HEK293 (cell line): ENCODE results near the gene KRT39.

Experiments used
- CTCF ChIA-PET: fragments of 350-600 bp; formaldehyde crosslinking; extraction: SDS; loops from one replicate; lab custom pipeline; 2021; ENCODE audit warnings: antibody characterized with exemption; lab: Yijun Ruan, JAX
- POLR2A ChIA-PET: fragments of 300-600 bp; formaldehyde crosslinking; extraction: SDS; loops from one replicate; lab custom pipeline; 2020; ENCODE audit warnings: antibody characterized with exemption, inconsistent platforms; lab: Yijun Ruan, JAX
- H3K27ac ChIP-seq: fragments of 200-500 bp; sonication (Bioruptor generic); 2 replicates; pipeline ENCODE4 v1.5.1; 2014; ENCODE audit warnings: low read depth, low read length, control low read depth, inconsistent platforms; ENCODE audit errors: extremely low read depth
- H3K36me3 ChIP-seq, 2 experiments: fragments of 200-500 bp in 1 of 2; sonication (Bioruptor generic) in 1 of 2; 1 replicate in 1 of 2; 2 replicates in 1 of 2; pipeline ENCODE4 v1.5.1; 2014 to 2017; ENCODE audit warnings: inconsistent platforms in 2 of 2, low read length in 2 of 2; ENCODE audit not compliant: control insufficient read depth in 2 of 2, insufficient read depth in 1 of 2
- H3K4me1 ChIP-seq: fragments of 200-500 bp; sonication (Bioruptor generic); 2 replicates; pipeline ENCODE4 v1.5.1; 2014; ENCODE audit warnings: mild to moderate bottlenecking, low read length, inconsistent platforms; ENCODE audit not compliant: control insufficient read depth, insufficient read depth
- H3K4me3 ChIP-seq: 2 replicates; pipeline ENCODE4 v1.5.1; 2011; ENCODE audit warnings: low read depth, mild to moderate bottlenecking, control low read depth, low read length, moderate library complexity
- H3K9me3 ChIP-seq: fragments of 200-500 bp; sonication (Bioruptor generic); 2 replicates; pipeline ENCODE4 v1.5.1; 2014; ENCODE audit warnings: low read depth, low read length, inconsistent platforms; ENCODE audit not compliant: control insufficient read depth, insufficient read depth
- IKZF3 ChIP-seq: fragments of 450-650 bp; IDR thresholded peaks from 2 replicates; pipeline ENCODE4 v1.5.0; 2018; ENCODE audit warnings: missing biosample characterization, mild to moderate bottlenecking, missing genetic modification characterization, moderate library complexity
- KLF10 ChIP-seq: fragments of 450-650 bp; IDR thresholded peaks from 2 replicates; pipeline ENCODE4 v1.5.1; 2018; ENCODE audit warnings: missing biosample characterization, mild to moderate bottlenecking, missing genetic modification characterization
- KLF16 ChIP-seq: fragments of 450-650 bp; formaldehyde crosslinking; IDR thresholded peaks from 2 replicates; pipeline ENCODE4 v1.5.1; 2017; ENCODE audit warnings: missing biosample characterization, missing genetic modification characterization
- SCRT1 ChIP-seq: fragments of 450-650 bp; formaldehyde crosslinking; IDR thresholded peaks from 2 replicates; pipeline ENCODE4 v1.5.1; 2016; ENCODE audit warnings: missing biosample characterization, missing genetic modification characterization, borderline replicate concordance
- SP7 ChIP-seq: fragments of 450-650 bp; formaldehyde crosslinking; IDR thresholded peaks from 2 replicates; pipeline ENCODE4 v1.5.1; 2016; ENCODE audit warnings: missing biosample characterization, missing genetic modification characterization
- ZBTB20 ChIP-seq: fragments of 450-650 bp; formaldehyde crosslinking; IDR thresholded peaks from 2 replicates; pipeline ENCODE4 v1.5.1; 2016; ENCODE audit warnings: missing biosample characterization, missing genetic modification characterization
- ZBTB21 ChIP-seq: fragments of 450-650 bp; formaldehyde crosslinking; IDR thresholded peaks from 2 replicates; pipeline ENCODE4 v1.5.1; 2017; ENCODE audit warnings: missing biosample characterization, missing genetic modification characterization
- ZNF146 ChIP-seq: fragments of 450-650 bp; formaldehyde crosslinking; IDR thresholded peaks from 2 replicates; pipeline ENCODE4 v1.5.1; 2016; ENCODE audit warnings: missing biosample characterization, missing genetic modification characterization
- ZNF280D ChIP-seq: fragments of 450-650 bp; formaldehyde crosslinking; IDR thresholded peaks from 2 replicates; pipeline ENCODE4 v1.5.1; 2016; ENCODE audit warnings: missing biosample characterization, missing genetic modification characterization
- ZNF335 ChIP-seq: fragments of 450-650 bp; formaldehyde crosslinking; conservative IDR thresholded peaks from 2 replicates; pipeline ENCODE4 v1.5.1; 2016; ENCODE audit warnings: missing biosample characterization, missing genetic modification characterization
- ZNF426 ChIP-seq: fragments of 450-650 bp; formaldehyde crosslinking; IDR thresholded peaks from 2 replicates; pipeline ENCODE4 v1.5.1; 2017; ENCODE audit warnings: missing biosample characterization, missing genetic modification characterization, mild to moderate bottlenecking, inconsistent platforms, moderate library complexity
- ZNF473 ChIP-seq: fragments of 450-650 bp; formaldehyde crosslinking; IDR thresholded peaks from 2 replicates; pipeline ENCODE4 v1.5.1; 2017; ENCODE audit warnings: missing biosample characterization, missing genetic modification characterization
- ZNF510 ChIP-seq: fragments of 450-650 bp; formaldehyde crosslinking; IDR thresholded peaks from 2 replicates; pipeline ENCODE4 v1.5.1; 2018; ENCODE audit warnings: mild to moderate bottlenecking, missing genetic modification characterization, missing biosample characterization; ENCODE audit not compliant: insufficient replicate concordance
- ZNF529 ChIP-seq: fragments of 450-650 bp; formaldehyde crosslinking; IDR thresholded peaks from 2 replicates; pipeline ENCODE4 v1.5.1; 2017; ENCODE audit warnings: missing genetic modification characterization, missing biosample characterization; ENCODE audit not compliant: insufficient replicate concordance
- ZNF600 ChIP-seq: fragments of 450-650 bp; formaldehyde crosslinking; IDR thresholded peaks from 2 replicates; pipeline ENCODE4 v1.5.1; 2016; ENCODE audit warnings: missing biosample characterization, missing genetic modification characterization
- ZNF704 ChIP-seq: fragments of 450-650 bp; formaldehyde crosslinking; IDR thresholded peaks from 2 replicates; pipeline ENCODE4 v1.5.1; 2016; ENCODE audit warnings: missing biosample characterization, missing genetic modification characterization
- ZNF843 ChIP-seq: fragments of 450-650 bp; formaldehyde crosslinking; IDR thresholded peaks from 2 replicates; pipeline ENCODE4 v1.5.1; 2016; ENCODE audit warnings: missing biosample characterization, missing genetic modification characterization
- ZSCAN30 ChIP-seq: fragments of 450-650 bp; IDR thresholded peaks from 2 replicates; pipeline ENCODE4 v1.5.1; 2018; ENCODE audit warnings: missing biosample characterization, mild to moderate bottlenecking, missing genetic modification characterization, moderate library complexity
- TF ChIP-seq, protein P1 (sequence below): fragments of 450-650 bp; formaldehyde crosslinking; IDR thresholded peaks from 2 replicates; pipeline ENCODE4 v1.5.1; 2016; ENCODE audit warnings: missing biosample characterization, missing genetic modification characterization, low read depth
- TF ChIP-seq, protein P2 (sequence below): fragments of 450-650 bp; formaldehyde crosslinking; IDR thresholded peaks from 2 replicates; pipeline ENCODE4 v1.5.1; 2016; ENCODE audit warnings: missing biosample characterization, missing genetic modification characterization, low read depth
- TF ChIP-seq, protein P3 (sequence below): fragments of 450-650 bp; formaldehyde crosslinking; IDR thresholded peaks from 2 replicates; pipeline ENCODE4 v1.5.1; 2017; ENCODE audit warnings: missing biosample characterization, missing genetic modification characterization

The KRT39 gene

GRCh38 chr17:40952661-40953060 is 14.1 kb downstream of the KRT39 start:
- TF ChIP-seq ZBTB21 (tag by site-specific recombination), result 0 out of 2 replicates have a peak, but pooled peaks have one; percentile 24
- no peak for TF ChIP-seq ZNF510 (tag by site-specific recombination)
- TF ChIP-seq, protein P1, sequence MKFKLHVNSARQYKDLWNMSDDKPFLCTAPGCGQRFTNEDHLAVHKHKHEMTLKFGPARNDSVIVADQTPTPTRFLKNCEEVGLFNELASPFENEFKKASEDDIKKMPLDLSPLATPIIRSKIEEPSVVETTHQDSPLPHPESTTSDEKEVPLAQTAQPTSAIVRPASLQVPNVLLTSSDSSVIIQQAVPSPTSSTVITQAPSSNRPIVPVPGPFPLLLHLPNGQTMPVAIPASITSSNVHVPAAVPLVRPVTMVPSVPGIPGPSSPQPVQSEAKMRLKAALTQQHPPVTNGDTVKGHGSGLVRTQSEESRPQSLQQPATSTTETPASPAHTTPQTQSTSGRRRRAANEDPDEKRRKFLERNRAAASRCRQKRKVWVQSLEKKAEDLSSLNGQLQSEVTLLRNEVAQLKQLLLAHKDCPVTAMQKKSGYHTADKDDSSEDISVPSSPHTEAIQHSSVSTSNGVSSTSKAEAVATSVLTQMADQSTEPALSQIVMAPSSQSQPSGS (tag by site-specific recombination), result peak; percentile 56; the same call in 1 of the 2 replicates
- TF ChIP-seq ZNF529 (tag by site-specific recombination), result no peak
- TF ChIP-seq ZNF146 (tag by site-specific recombination), result no peak
- H3K4me1 ChIP-seq, result no peaks in the 10 kb centered on the region
- CTCF ChIA-PET, result interaction anchor here (0.8 kb wide), 1 partner anchor 9 kb away, joined by 7 read pairs; no protein-coding TSS in a partner anchor
- no peaks in the 10 kb centered on the region for H3K9me3 ChIP-seq
- H3K4me3 ChIP-seq, result no peak overlapping the region
- H3K27ac ChIP-seq, result no peak overlapping the region
- no peaks in the 10 kb centered on the region for H3K36me3 ChIP-seq
- POLR2A ChIA-PET, result no interaction called here

DNA sequence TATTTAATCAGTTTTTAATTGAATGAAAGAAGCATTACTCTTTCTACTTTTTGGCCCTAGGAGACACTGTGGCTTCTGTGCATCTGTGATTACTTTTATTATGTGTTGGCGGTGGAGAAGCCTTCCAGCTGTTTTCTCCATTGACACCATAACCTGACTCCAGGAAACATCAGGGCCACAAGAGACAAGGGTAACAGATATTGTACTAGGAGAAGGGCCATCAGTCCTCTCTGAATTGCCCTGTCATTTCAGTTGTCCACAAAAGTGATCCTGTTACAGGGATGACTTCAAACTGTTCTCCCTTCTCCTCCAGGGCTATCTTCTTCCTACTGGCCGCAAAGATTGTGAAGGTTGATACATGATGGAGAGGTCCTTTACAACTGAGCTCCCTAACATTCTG is 14.6 kb downstream of the KRT39 start:
- ChIA-PET CTCF (interaction anchor here (0.6 to 0.8 kb wide), 2 partner anchors 10 to 186 kb away, joined by 3 to 7 read pairs; no protein-coding TSS in a partner anchor), POLR2A (no interaction called here)
- Histone ChIP-seq H3K4me1 (no peaks in the 10 kb centered on the region), H3K9me3 (no peaks in the 10 kb centered on the region), H3K36me3 (no peaks in the 10 kb centered on the region), H3K27ac (no peak overlapping the region), H3K4me3 (no peak overlapping the region)
- TF ChIP-seq IKZF3 (tag by site-specific recombination) (no peak), ZBTB20 (tag by site-specific recombination) (no peak), ZNF600 (tag by site-specific recombination) (no peak), KLF10 (no peak), ZNF843 (tag by site-specific recombination) (no peak), ZSCAN30 (tag by site-specific recombination) (no peak), ZNF426 (tag by site-specific recombination) (no peak), ZNF473 (no peak), ZNF280D (tag by site-specific recombination) (no peak), ZNF704 (no peak), SP7 (tag by site-specific recombination) (no peak), ZNF335 (tag by site-specific recombination) (no peak), SCRT1 (no peak), KLF16 (tag by site-specific recombination) (no peak)
- TF ChIP-seq, protein P2, sequence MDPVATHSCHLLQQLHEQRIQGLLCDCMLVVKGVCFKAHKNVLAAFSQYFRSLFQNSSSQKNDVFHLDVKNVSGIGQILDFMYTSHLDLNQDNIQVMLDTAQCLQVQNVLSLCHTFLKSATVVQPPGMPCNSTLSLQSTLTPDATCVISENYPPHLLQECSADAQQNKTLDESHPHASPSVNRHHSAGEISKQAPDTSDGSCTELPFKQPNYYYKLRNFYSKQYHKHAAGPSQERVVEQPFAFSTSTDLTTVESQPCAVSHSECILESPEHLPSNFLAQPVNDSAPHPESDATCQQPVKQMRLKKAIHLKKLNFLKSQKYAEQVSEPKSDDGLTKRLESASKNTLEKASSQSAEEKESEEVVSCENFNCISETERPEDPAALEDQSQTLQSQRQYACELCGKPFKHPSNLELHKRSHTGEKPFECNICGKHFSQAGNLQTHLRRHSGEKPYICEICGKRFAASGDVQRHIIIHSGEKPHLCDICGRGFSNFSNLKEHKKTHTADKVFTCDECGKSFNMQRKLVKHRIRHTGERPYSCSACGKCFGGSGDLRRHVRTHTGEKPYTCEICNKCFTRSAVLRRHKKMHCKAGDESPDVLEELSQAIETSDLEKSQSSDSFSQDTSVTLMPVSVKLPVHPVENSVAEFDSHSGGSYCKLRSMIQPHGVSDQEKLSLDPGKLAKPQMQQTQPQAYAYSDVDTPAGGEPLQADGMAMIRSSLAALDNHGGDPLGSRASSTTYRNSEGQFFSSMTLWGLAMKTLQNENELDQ (tag by site-specific recombination), result no peak
- TF ChIP-seq, protein P3, sequence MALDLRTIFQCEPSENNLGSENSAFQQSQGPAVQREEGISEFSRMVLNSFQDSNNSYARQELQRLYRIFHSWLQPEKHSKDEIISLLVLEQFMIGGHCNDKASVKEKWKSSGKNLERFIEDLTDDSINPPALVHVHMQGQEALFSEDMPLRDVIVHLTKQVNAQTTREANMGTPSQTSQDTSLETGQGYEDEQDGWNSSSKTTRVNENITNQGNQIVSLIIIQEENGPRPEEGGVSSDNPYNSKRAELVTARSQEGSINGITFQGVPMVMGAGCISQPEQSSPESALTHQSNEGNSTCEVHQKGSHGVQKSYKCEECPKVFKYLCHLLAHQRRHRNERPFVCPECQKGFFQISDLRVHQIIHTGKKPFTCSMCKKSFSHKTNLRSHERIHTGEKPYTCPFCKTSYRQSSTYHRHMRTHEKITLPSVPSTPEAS (tag by site-specific recombination), result no peak
